Measurements from ENCODE around the gene PITX1. TPM values are rescaled to one million over a fixed set of nuclear protein-coding genes. Genes with fewer than 3 reads are reported as not detected.

PITX1 gene
- total and polyA plus RNA-seq, 7 experiments from 2014 or later = 0.17 TPM; not detected in 6

GRCh38 chr5:135067587-135067986, 33.6 kb upstream of the PITX1 start:
- DNase-seq (no peak), ATAC-seq (no peak)
- Histone ChIP-seq H3K4me1 (ENCODE audit: control insufficient read depth in 2 of 2, insufficient read depth in 2 of 2, low read length in 2 of 2) (no peaks in the 10 kb centered on the region), H3K36me3 (ENCODE audit: control insufficient read depth in 2 of 3, insufficient read depth in 3 of 3, low read length in 3 of 3) (no peaks in the 10 kb centered on the region), H3K27ac (ENCODE audit: low read depth, low read length) (no peak overlapping the region), H3K4me3 (ENCODE audit: low read length) (no peak overlapping the region), H3K9me3 (ENCODE audit: control insufficient read depth in 2 of 3, low read length in 3 of 3) (no peaks in the 10 kb centered on the region), H3K27me3 (ENCODE audit: control insufficient read depth in 2 of 2, insufficient read depth in 2 of 2, low read length in 2 of 2) (no peaks in the 10 kb centered on the region)
- Mint-ChIP-seq H3K27ac (no peak overlapping the region), H3K36me3 (no peaks in the 10 kb centered on the region), H3K4me3 (no peak overlapping the region), H3K27me3 (peaks cover 0 to 13% (median 2%) of the 10 kb centered on the region in 5 donors), H3K4me1 (no peaks in the 10 kb centered on the region), H3K9me3 (no peaks in the 10 kb centered on the region)
- ChIA-PET CTCF (no interaction called here), POLR2A (no interaction called here)
- intact Hi-C loops (cut with micrococcal nuclease) = no loop called here

- Mint-ChIP-seq H3K27ac (no peak overlapping the region), H3K4me3 (no peak overlapping the region), H3K36me3 (no peaks in the 10 kb centered on the region), H3K4me1 (no peaks in the 10 kb centered on the region), H3K9me3 (no peaks in the 10 kb centered on the region), H3K27me3 (peaks cover 0 to 13% (median 2%) of the 10 kb centered on the region in 5 donors)
- POLR2A ChIA-PET = no interaction called here
- H3K4me3 ChIP-seq (ENCODE audit: low read length) = no peak overlapping the region
- no peaks in the 10 kb centered on the region for H3K9me3 ChIP-seq (ENCODE audit: control insufficient read depth in 2 of 3, low read length in 3 of 3)
- DNase-seq (no peak), ATAC-seq (no peak)
- intact Hi-C loops (cut with micrococcal nuclease) = no loop called here
- CTCF ChIA-PET = no interaction called here
- H3K4me1 ChIP-seq (ENCODE audit: control insufficient read depth in 2 of 2, insufficient read depth in 2 of 2, low read length in 2 of 2) = no peaks in the 10 kb centered on the region
- no peaks in the 10 kb centered on the region for H3K36me3 ChIP-seq (ENCODE audit: control insufficient read depth in 2 of 3, insufficient read depth in 3 of 3, low read length in 3 of 3)
- H3K27ac ChIP-seq (ENCODE audit: low read depth, low read length) = no peak overlapping the region
- no peaks in the 10 kb centered on the region for H3K27me3 ChIP-seq (ENCODE audit: control insufficient read depth in 2 of 2, insufficient read depth in 2 of 2, low read length in 2 of 2)
These were observed 32.8 kb upstream of the PITX1 start for GRCh38 chr5:135066781-135067180.

- H3K36me3 ChIP-seq (ENCODE audit: control insufficient read depth in 2 of 3, insufficient read depth in 3 of 3, low read length in 3 of 3) = no peaks in the 10 kb centered on the region
- no peaks in the 10 kb centered on the region for H3K4me1 ChIP-seq (ENCODE audit: control insufficient read depth in 2 of 2, insufficient read depth in 2 of 2, low read length in 2 of 2)
- no peak overlapping the region for H3K27ac ChIP-seq (ENCODE audit: low read depth, low read length)
- H3K27ac Mint-ChIP-seq = no peak overlapping the region
- no peaks in the 10 kb centered on the region for H3K9me3 Mint-ChIP-seq
- H3K27me3 ChIP-seq (ENCODE audit: control insufficient read depth in 2 of 2, insufficient read depth in 2 of 2, low read length in 2 of 2) = no peaks in the 10 kb centered on the region
- no peaks in the 10 kb centered on the region for H3K36me3 Mint-ChIP-seq
- no peak overlapping the region for H3K4me3 Mint-ChIP-seq
- ATAC-seq (no peak), DNase-seq (no peak)
- no peaks in the 10 kb centered on the region for H3K9me3 ChIP-seq (ENCODE audit: control insufficient read depth in 2 of 3, low read length in 3 of 3)
- intact Hi-C loops (cut with micrococcal nuclease) = no loop called here
- POLR2A ChIA-PET = no interaction called here
- H3K27me3 Mint-ChIP-seq = peaks cover 0 to 17% (median 2%) of the 10 kb centered on the region in 5 donors
- no peak overlapping the region for H3K4me3 ChIP-seq (ENCODE audit: low read length)
- CTCF ChIA-PET = no interaction called here
- no peaks in the 10 kb centered on the region for H3K4me1 Mint-ChIP-seq
These were observed 31.6 kb upstream of the PITX1 start for GRCh38 chr5:135065306-135066265.

- DNase-seq (no peak), ATAC-seq (no peak)
- Histone ChIP-seq H3K27me3 (ENCODE audit: control insufficient read depth in 2 of 2, insufficient read depth in 2 of 2, low read length in 2 of 2) (no peaks in the 10 kb centered on the region), H3K36me3 (ENCODE audit: control insufficient read depth in 2 of 3, insufficient read depth in 3 of 3, low read length in 3 of 3) (no peaks in the 10 kb centered on the region), H3K9me3 (ENCODE audit: control insufficient read depth in 2 of 3, low read length in 3 of 3) (no peaks in the 10 kb centered on the region), H3K27ac (ENCODE audit: low read depth, low read length) (no peak overlapping the region), H3K4me1 (ENCODE audit: control insufficient read depth in 2 of 2, insufficient read depth in 2 of 2, low read length in 2 of 2) (no peaks in the 10 kb centered on the region), H3K4me3 (ENCODE audit: low read length) (no peak overlapping the region)
- ChIA-PET CTCF (no interaction called here), POLR2A (no interaction called here)
- no peaks in the 10 kb centered on the region for H3K36me3 Mint-ChIP-seq
- H3K9me3 Mint-ChIP-seq = no peaks in the 10 kb centered on the region
- H3K4me1 Mint-ChIP-seq = no peaks in the 10 kb centered on the region
- H3K27me3 Mint-ChIP-seq = peaks cover 0 to 22% (median 0%) of the 10 kb centered on the region in 5 donors
- intact Hi-C loops (cut with micrococcal nuclease) = no loop called here
- no peak overlapping the region for H3K4me3 Mint-ChIP-seq
- no peak overlapping the region for H3K27ac Mint-ChIP-seq
These were observed 30.2 kb upstream of the PITX1 start for GRCh38 chr5:135064235-135064570.

GRCh38 chr5:135063511-135064234, 29.6 kb upstream of the PITX1 start:
- no peaks in the 10 kb centered on the region for H3K4me1 ChIP-seq (ENCODE audit: control insufficient read depth in 2 of 2, insufficient read depth in 2 of 2, low read length in 2 of 2)
- Mint-ChIP-seq H3K36me3 (no peaks in the 10 kb centered on the region), H3K27ac (no peak overlapping the region), H3K27me3 (peaks cover 0 to 26% (median 1%) of the 10 kb centered on the region in 5 donors), H3K4me1 (no peaks in the 10 kb centered on the region), H3K4me3 (no peak overlapping the region), H3K9me3 (no peaks in the 10 kb centered on the region)
- ATAC-seq = no peak
- H3K9me3 ChIP-seq (ENCODE audit: control insufficient read depth in 2 of 3, low read length in 3 of 3) = no peaks in the 10 kb centered on the region
- H3K4me3 ChIP-seq (ENCODE audit: low read length) = no peak overlapping the region
- ChIA-PET CTCF (no interaction called here), POLR2A (no interaction called here)
- H3K36me3 ChIP-seq (ENCODE audit: control insufficient read depth in 2 of 3, insufficient read depth in 3 of 3, low read length in 3 of 3) = no peaks in the 10 kb centered on the region
- intact Hi-C loops (cut with micrococcal nuclease) = no loop called here
- DNase-seq = no peak
- no peaks in the 10 kb centered on the region for H3K27me3 ChIP-seq (ENCODE audit: control insufficient read depth in 2 of 2, insufficient read depth in 2 of 2, low read length in 2 of 2)
- no peak overlapping the region for H3K27ac ChIP-seq (ENCODE audit: low read depth, low read length)

- peaks cover 0 to 32% (median 3%) of the 10 kb centered on the region in 5 donors for H3K27me3 Mint-ChIP-seq
- ATAC-seq (no peak), DNase-seq (no peak)
- Histone ChIP-seq H3K27me3 (ENCODE audit: control insufficient read depth in 2 of 2, insufficient read depth in 2 of 2, low read length in 2 of 2) (no peaks in the 10 kb centered on the region), H3K9me3 (ENCODE audit: control insufficient read depth in 2 of 3, low read length in 3 of 3) (no peaks in the 10 kb centered on the region), H3K27ac (ENCODE audit: low read depth, low read length) (no peak overlapping the region), H3K4me3 (ENCODE audit: low read length) (no peak overlapping the region), H3K36me3 (ENCODE audit: control insufficient read depth in 2 of 3, insufficient read depth in 3 of 3, low read length in 3 of 3) (no peaks in the 10 kb centered on the region), H3K4me1 (ENCODE audit: control insufficient read depth in 2 of 2, insufficient read depth in 2 of 2, low read length in 2 of 2) (no peaks in the 10 kb centered on the region)
- no peak overlapping the region for H3K27ac Mint-ChIP-seq
- ChIA-PET CTCF (no interaction called here), POLR2A (no interaction called here)
- H3K4me1 Mint-ChIP-seq = no peaks in the 10 kb centered on the region
- H3K36me3 Mint-ChIP-seq = no peaks in the 10 kb centered on the region
- no peaks in the 10 kb centered on the region for H3K9me3 Mint-ChIP-seq
- intact Hi-C loops (cut with micrococcal nuclease) = no loop called here
- H3K4me3 Mint-ChIP-seq = no peak overlapping the region
These were observed 29.0 kb upstream of the PITX1 start for GRCh38 chr5:135063056-135063445.

Measured in naive thymus-derived CD4-positive, alpha-beta T cell (primary cell).